GM21723 (cell line): Measurements from ENCODE around the gene PWWP2B.

ENCODE experiments used
- ATAC-seq: cut with Tn5 transposase; IDR thresholded peaks from one replicate; pipeline ENCODE4 v1.9.1; 2021; ENCODE audit warnings: mild to moderate bottlenecking, moderate library complexity; ENCODE audit not compliant: unreplicated experiment

The PWWP2B gene

DNA sequence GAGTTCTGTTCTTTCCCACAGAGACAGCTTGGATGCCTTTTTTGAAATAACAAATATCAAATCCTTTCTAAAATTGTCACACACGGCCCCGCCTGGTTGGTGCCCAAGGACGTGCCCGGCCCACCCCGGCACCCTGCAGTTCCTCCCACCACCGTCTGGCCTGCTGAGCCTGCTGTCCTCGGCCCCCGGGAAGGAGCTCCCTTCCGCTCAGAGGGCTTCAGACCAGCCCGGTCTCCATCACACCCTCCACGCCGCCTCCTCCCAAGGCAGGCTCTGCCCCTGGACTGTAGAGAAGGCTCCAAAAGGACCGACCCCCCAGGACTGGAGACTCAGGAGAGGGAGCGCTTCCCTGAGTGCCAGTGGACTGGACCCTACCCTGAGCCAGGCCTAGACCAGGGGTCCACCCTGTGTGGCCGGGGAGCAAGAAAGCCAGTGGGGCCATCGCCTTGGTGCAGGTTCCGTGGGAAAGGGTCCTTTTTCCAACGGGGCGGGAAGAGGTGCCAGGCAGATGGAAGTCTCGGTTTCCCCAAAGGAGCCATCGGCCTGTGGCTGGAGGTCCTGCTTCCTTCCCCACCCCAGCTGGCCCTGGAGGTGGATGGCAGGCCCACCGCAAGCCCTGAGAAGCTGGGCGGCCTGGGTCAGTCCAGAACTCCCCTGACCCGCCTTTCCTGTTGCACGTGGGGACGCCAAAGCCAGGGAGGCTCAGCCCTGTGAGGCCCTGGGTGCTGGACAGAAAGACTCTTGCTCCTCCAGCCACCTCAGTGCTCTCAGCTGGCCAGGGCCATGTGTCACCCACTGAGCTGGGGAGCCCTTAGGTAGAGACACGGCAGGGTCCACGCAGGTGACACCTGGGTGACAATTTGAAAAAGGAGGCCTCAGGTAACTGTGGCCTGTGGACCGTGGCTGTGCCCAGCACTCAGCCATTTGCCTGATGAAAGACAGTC is 69.8 kb downstream of the PWWP2B start:
- no peak for ATAC-seq
